Activated CD4-positive, alpha-beta T cell treated with anti-CD3 and anti-CD28 coated beads for 1 hour (primary cell): Measurements from ENCODE around the gene PTTG1IP.

Experiments used
- DNase-seq: peaks from one replicate; pipeline ENCODE4 v3.0.0-alpha.2; 2020

Gene PTTG1IP

GRCh38 chr21:44858291-44858690 lies 15.2 kb downstream of the PTTG1IP start:
- DNase-seq: no peak

- DNase-seq: no peak
These were observed 16.2 kb downstream of the PTTG1IP start for GRCh38 chr21:44857127-44857892.

GRCh38 chr21:44856131-44856530 lies 17.4 kb downstream of the PTTG1IP start:
- no peak for DNase-seq

GRCh38 chr21:44855572-44855971 lies 17.9 kb downstream of the PTTG1IP start:
- no peak for DNase-seq

GRCh38 chr21:44854664-44855446 lies 18.6 kb downstream of the PTTG1IP start:
- DNase-seq: no peak

GRCh38 chr21:44854391-44854663 lies 19.2 kb downstream of the PTTG1IP start:
- DNase-seq: no peak

- no peak for DNase-seq
These were observed 19.7 kb downstream of the PTTG1IP start for GRCh38 chr21:44853601-44854390.

- no peak for DNase-seq
These were observed 22.4 kb downstream of the PTTG1IP start for GRCh38 chr21:44850905-44851657.

- no peak for DNase-seq
These were observed 23.2 kb downstream of the PTTG1IP start for GRCh38 chr21:44850208-44850800.

GRCh38 chr21:44849616-44850130 lies 23.8 kb downstream of the PTTG1IP start:
- DNase-seq: no peak

- no peak for DNase-seq
These were observed 24.5 kb downstream of the PTTG1IP start for GRCh38 chr21:44848821-44849521.

GRCh38 chr21:44847261-44848056 lies 26.0 kb downstream of the PTTG1IP start:
- DNase-seq: no peak

GRCh38 chr21:44846485-44847260 lies 26.8 kb downstream of the PTTG1IP start:
- DNase-seq: no peak

- DNase-seq: no peak
These were observed 27.3 kb downstream of the PTTG1IP start for GRCh38 chr21:44846224-44846484.

- no peak for DNase-seq
These were observed 27.9 kb downstream of the PTTG1IP start for GRCh38 chr21:44845418-44846223.

GRCh38 chr21:44844256-44844655 lies 29.2 kb downstream of the PTTG1IP start:
- no peak for DNase-seq

GRCh38 chr21:44842721-44843445 lies 30.6 kb downstream of the PTTG1IP start:
- DNase-seq: no peak

- DNase-seq: no peak
These were observed 31.4 kb downstream of the PTTG1IP start for GRCh38 chr21:44842087-44842486.

- DNase-seq: no peak
These were observed 32.7 kb downstream of the PTTG1IP start for GRCh38 chr21:44840771-44841170.
